Vagina (tissue), 2 donors: Measurements from ENCODE around the gene ZNF394. TPM values are rescaled to one million over a fixed set of nuclear protein-coding genes. Genes with fewer than 3 reads are reported as not detected.
A peak's percentile ranks its signal among the peaks of the same experiment; 100 is the strongest.

Experiments
- DNase-seq, 2 donors: peaks; one replicate each; pipeline ENCODE4 v3.0.0-alpha.2; 2017; ENCODE audit errors: extremely low spot score in 2 of 2
- H3K27ac ChIP-seq: fragments of 200-600 bp; sonication (generic); one replicate; pipeline ENCODE4 v1.5.1; 2019
- H3K27me3 ChIP-seq: fragments of 200-600 bp; sonication (generic); one replicate; pipeline ENCODE4 v1.5.1; 2019
- H3K36me3 ChIP-seq, 2 donors: fragments of 200-600 bp; sonication (generic); one replicate each; pipeline ENCODE4 v1.5.1; 2017 to 2019
- H3K4me1 ChIP-seq: fragments of 200-600 bp; sonication (generic); one replicate; pipeline ENCODE4 v1.5.1; 2019
- H3K4me3 ChIP-seq, 2 donors: fragments of 200-600 bp; sonication (generic); 1 replicate in 1 of 2; 2 replicates in 1 of 2; pipeline ENCODE4 v1.5.1; 2016 to 2019
- H3K9me3 ChIP-seq: fragments of 200-600 bp; sonication (generic); one replicate; pipeline ENCODE4 v1.5.1; 2019
- POLR2A ChIP-seq, 2 donors: fragments of 450-650 bp; IDR thresholded peaks; one replicate each; pipeline ENCODE4 v1.6.1; 2017; ENCODE audit warnings: antibody characterized with exemption in 2 of 2, mild to moderate bottlenecking in 2 of 2, moderate library complexity in 2 of 2
- POLR2AphosphoS5 ChIP-seq, 2 donors: sonication (generic); formaldehyde crosslinking; IDR thresholded peaks; one replicate each; pipeline ENCODE4 v1.9.0; 2017; ENCODE audit warnings: antibody characterized with exemption in 2 of 2, mild to moderate bottlenecking in 2 of 2, low read depth in 1 of 2; ENCODE audit not compliant: insufficient read depth in 1 of 2
- intact Hi-C: fragments of 100-400 bp; cut with DNase I; formaldehyde crosslinking; loops from one replicate; pipeline ENCODE4 v1.15.1; 2023
- total RNA-seq: library from RNA; depleted of rRNA; stranded (reverse); fragments of >200 nt; gene quantifications from one replicate; pipeline ENCODE4 v1.2.3, GENCODE V29; 2016
- TF ChIP-seq, protein P1 (sequence below), 3 experiments: fragments of 450-650 bp in 2 of 3; fragments of 200-600 bp in 1 of 3; sonication (generic) in 1 of 3; IDR thresholded peaks; one replicate each; pipeline ENCODE4 v1.5.1; 2017 to 2019; ENCODE audit warnings: antibody characterized with exemption in 3 of 3, mild to moderate bottlenecking in 2 of 3, moderate library complexity in 2 of 3

Gene ZNF394
- total RNA-seq, 1 donor from 2014 or later = 36.1 TPM

DNA sequence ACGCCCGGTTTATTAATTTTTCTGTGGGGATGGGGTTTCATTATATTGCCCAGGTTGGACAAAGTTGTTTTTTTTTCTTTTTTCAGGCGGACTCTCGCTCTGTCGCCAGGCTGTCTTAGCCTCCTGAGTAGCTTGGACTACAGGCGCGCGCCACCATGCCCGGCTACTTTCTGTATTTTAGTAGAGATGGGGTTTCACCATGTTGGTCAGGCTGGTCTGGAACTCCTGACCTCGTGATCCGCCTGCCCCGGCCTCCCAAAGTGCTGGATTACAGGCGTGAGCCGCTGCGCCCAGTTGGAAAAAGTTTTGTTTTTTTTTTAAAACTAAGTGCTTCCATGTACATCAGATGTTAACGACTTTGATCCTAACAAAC is 542 bp upstream of the ZNF394 start:
- H3K9me3 ChIP-seq = no peaks in the 10 kb centered on the region
- no peak for DNase-seq
- peaks cover 0 to 26% of the 10 kb centered on the region in 2 donors for H3K36me3 ChIP-seq
- H3K27ac ChIP-seq = peak overlapping the region; percentile 92
- peak overlapping the region; percentile 67 to 95 for H3K4me3 ChIP-seq
- TF ChIP-seq POLR2A (IDR thresholded peaks at IDR 0.05) = no peak
- TF ChIP-seq, protein P1, sequence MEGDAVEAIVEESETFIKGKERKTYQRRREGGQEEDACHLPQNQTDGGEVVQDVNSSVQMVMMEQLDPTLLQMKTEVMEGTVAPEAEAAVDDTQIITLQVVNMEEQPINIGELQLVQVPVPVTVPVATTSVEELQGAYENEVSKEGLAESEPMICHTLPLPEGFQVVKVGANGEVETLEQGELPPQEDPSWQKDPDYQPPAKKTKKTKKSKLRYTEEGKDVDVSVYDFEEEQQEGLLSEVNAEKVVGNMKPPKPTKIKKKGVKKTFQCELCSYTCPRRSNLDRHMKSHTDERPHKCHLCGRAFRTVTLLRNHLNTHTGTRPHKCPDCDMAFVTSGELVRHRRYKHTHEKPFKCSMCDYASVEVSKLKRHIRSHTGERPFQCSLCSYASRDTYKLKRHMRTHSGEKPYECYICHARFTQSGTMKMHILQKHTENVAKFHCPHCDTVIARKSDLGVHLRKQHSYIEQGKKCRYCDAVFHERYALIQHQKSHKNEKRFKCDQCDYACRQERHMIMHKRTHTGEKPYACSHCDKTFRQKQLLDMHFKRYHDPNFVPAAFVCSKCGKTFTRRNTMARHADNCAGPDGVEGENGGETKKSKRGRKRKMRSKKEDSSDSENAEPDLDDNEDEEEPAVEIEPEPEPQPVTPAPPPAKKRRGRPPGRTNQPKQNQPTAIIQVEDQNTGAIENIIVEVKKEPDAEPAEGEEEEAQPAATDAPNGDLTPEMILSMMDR (IDR thresholded peaks at IDR 0.05) = no peak
- no peak for TF ChIP-seq POLR2AphosphoS5 (IDR thresholded peaks at IDR 0.05; ENCODE audit: insufficient read depth in 1 of 2, low read depth in 1 of 2)
- intact Hi-C loops = no loop called here
- peaks cover 37% of the 10 kb centered on the region for H3K4me1 ChIP-seq
- H3K27me3 ChIP-seq = no peaks in the 10 kb centered on the region

DNA sequence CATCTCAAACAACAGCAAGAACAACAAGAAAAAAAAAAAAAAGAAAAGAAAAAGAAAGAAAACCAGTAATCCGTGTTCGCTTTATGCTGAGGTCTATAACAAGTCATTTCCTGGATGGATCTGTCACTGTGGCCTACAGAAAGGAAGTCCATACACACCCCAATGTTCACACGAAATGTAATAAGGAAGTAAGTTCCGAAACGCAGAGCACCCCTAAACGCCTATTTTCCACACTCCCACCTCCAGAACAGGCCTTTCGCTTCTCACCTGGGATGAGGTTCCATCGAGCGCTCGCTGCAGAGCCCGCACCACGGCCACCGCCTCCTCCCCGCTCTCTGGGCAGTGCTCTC is 735 bp downstream of the ZNF394 start:
- peak overlapping the region; percentile 67 to 95 for H3K4me3 ChIP-seq
- intact Hi-C loops = no loop called here
- H3K4me1 ChIP-seq = peaks cover 32% of the 10 kb centered on the region
- DNase-seq = no peak
- peak overlapping the region; percentile 92 for H3K27ac ChIP-seq
- no peaks in the 10 kb centered on the region for H3K9me3 ChIP-seq
- H3K36me3 ChIP-seq = peaks cover under 1 to 39% of the 10 kb centered on the region in 2 donors
- no peaks in the 10 kb centered on the region for H3K27me3 ChIP-seq
- no peak for TF ChIP-seq POLR2A (IDR thresholded peaks at IDR 0.05)
- TF ChIP-seq, protein P1 (IDR thresholded peaks at IDR 0.05) = no peak

GRCh38 chr7:99498546-99498944 is 1.5 kb downstream of the ZNF394 start:
- Histone ChIP-seq H3K4me1 (peaks cover 32% of the 10 kb centered on the region), H3K4me3 (peak overlapping the region; percentile 67 to 95), H3K9me3 (peaks cover 5% of the 10 kb centered on the region), H3K27ac (no peak overlapping the region), H3K36me3 (peaks cover 9 to 47% of the 10 kb centered on the region in 2 donors), H3K27me3 (no peaks in the 10 kb centered on the region)
- intact Hi-C loops = no loop called here
- TF ChIP-seq POLR2AphosphoS5 (IDR thresholded peaks at IDR 0.05; ENCODE audit: insufficient read depth in 1 of 2, low read depth in 1 of 2) = no peak
- TF ChIP-seq POLR2A (IDR thresholded peaks at IDR 0.05) = no peak
- TF ChIP-seq, protein P1 (IDR thresholded peaks at IDR 0.05) = no peak
- DNase-seq = no peak

DNA sequence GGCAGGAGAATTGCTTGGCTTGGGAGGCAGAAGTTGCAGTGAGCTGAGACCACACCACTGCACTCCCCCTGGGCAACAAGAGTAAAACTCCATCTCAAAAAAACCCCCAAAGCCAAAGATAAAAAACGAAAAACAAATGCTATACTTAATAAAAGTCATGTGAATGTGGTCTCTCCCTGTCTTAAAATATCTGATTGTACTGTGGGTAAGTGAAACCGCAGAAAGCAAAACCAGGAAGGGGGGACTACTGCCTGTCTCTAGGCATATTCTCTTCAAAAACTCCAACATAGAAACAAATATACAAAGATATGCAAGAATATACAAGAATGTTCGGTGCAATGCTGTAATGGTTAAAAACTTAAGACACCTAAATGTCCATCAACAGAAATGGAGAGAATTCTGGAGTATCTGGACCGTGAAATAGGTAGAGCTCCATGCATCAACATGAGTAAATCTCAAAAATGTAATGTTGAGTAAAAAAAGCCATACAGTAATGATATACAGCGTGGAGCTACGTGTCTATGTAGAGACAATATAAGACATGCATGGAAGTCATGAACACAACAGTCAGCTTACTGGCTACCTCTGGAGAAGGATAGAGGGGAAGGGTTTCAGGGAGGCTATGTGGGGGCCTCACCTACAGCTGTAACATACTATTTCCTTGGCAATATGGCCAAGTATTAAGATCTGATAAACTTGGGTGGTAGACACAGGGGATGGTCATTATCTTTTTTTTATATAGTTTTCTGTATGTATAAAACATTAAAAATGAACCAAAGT is 2.1 kb downstream of the ZNF394 start:
- no peak for DNase-seq
- TF ChIP-seq POLR2AphosphoS5 (IDR thresholded peaks at IDR 0.05; ENCODE audit: insufficient read depth in 1 of 2, low read depth in 1 of 2) (no peak), POLR2A (IDR thresholded peaks at IDR 0.05) (no peak)
- TF ChIP-seq, protein P1 (IDR thresholded peaks at IDR 0.05) = no peak
- intact Hi-C loops = no loop called here
- Histone ChIP-seq H3K9me3 (peaks cover 10% of the 10 kb centered on the region), H3K27ac (no peak overlapping the region), H3K27me3 (no peaks in the 10 kb centered on the region), H3K36me3 (peaks cover 14 to 53% of the 10 kb centered on the region in 2 donors), H3K4me3 (peak overlapping the region; percentile 67 to 95), H3K4me1 (peaks cover 32% of the 10 kb centered on the region)

- intact Hi-C loops = no loop called here
- TF ChIP-seq POLR2AphosphoS5 (IDR thresholded peaks at IDR 0.05; ENCODE audit: insufficient read depth in 1 of 2, low read depth in 1 of 2) = no peak
- TF ChIP-seq POLR2A (IDR thresholded peaks at IDR 0.05) = no peak
Observed at GRCh38 chr7:99493823-99494222, 6.3 kb downstream of the ZNF394 start.

More at GRCh38 chr7:99493823-99494222, 6.3 kb downstream of the ZNF394 start:
- Histone ChIP-seq H3K36me3 (peaks cover 14 to 58% of the 10 kb centered on the region in 2 donors), H3K4me3 (no peak overlapping the region), H3K4me1 (peaks cover 19% of the 10 kb centered on the region), H3K9me3 (peaks cover 10% of the 10 kb centered on the region), H3K27ac (no peak overlapping the region), H3K27me3 (no peaks in the 10 kb centered on the region)
- DNase-seq = no peak
